ENCODE results near the gene FRK. TPM values are rescaled to one million over a fixed set of nuclear protein-coding genes. Genes with fewer than 3 reads are reported as not detected.

FRK gene
- 1.6 and 2.8 TPM in 2 replicates for total RNA-seq

GRCh38 chr6:116060572-116061283 lies at the start of gene FRK:
FRK (minus strand) TSS chr6:116060891; CDS start chr6:116060311, 580 bp downstream.

GRCh38 chr6:116100419-116101301 lies 40.0 kb upstream of the FRK start, which contains the start of gene NT5DC1:
NT5DC1 (plus strand) TSS chr6:116100853; CDS start chr6:116100931, 78 bp downstream.

Other genes with a start within 250 kb of the FRK start
- 10.4 and 15.7 TPM in 2 replicates for gene NT5DC1, start 40.0 kb upstream of the FRK start, total RNA-seq
- gene COL10A1, start 65.2 kb upstream of the FRK start, total RNA-seq = 0.10 and 0.39 TPM in 2 replicates
- gene TSPYL4, start 193.2 kb upstream of the FRK start, total RNA-seq = 10.7 and 12.6 TPM in 2 replicates
- gene TSPYL1, start 219.0 kb upstream of the FRK start, total RNA-seq = 69.3 and 97.4 TPM in 2 replicates